ENCODE measurements around the gene MEIS1.

- TF ChIP-seq CTCF (IDR thresholded peaks at IDR 0.05; ENCODE audit: low read depth, low read length, poor library complexity, severe bottlenecking) (no peak), EZH2phosphoT487 (IDR thresholded peaks at IDR 0.05; ENCODE audit: borderline replicate concordance, low read length) (no peak)
Observed at GRCh38 chr2:66429693-66430504, 5.0 kb upstream of the MEIS1 start.
